GM12878 (cell line): ENCODE results near the gene MAP3K21. TPM values are rescaled to one million over a fixed set of nuclear protein-coding genes. Genes with fewer than 3 reads are reported as not detected.

ENCODE experiments used
- ATAC-seq: fragments of 200-7000 bp; cut with Tn5 transposase; 3 replicates; pipeline ENCODE4 v1.9.1; 2020; ENCODE audit warnings: mild to moderate bottlenecking, moderate library complexity
- BruUV-seq: library from RNA; stranded (reverse); fragments of 400-500 nt; replicated peaks from 2 replicates; lab custom pipeline; 2021; lab: Mats Ljungman, UMichigan
- CTCF ChIA-PET: fragments of 300-600 bp; sonication (Branson Sonifier 250); formaldehyde crosslinking; extraction: SDS; loops from one replicate; lab custom pipeline; 2021; ENCODE audit warnings: inconsistent platforms; lab: Yijun Ruan, JAX
- POLR2A ChIA-PET: fragments of 350-600 bp; formaldehyde crosslinking; extraction: SDS; loops from one replicate; lab custom pipeline; 2021; ENCODE audit warnings: inconsistent platforms; lab: Charles Lee
- RAD21 ChIA-PET: fragments of 300-600 bp; sonication (Branson Sonifier 250); formaldehyde crosslinking; loops from one replicate; lab custom pipeline; 2023; ENCODE audit warnings: antibody characterized with exemption; ENCODE audit not compliant: unreplicated experiment; lab: Charles Lee
- SMC1A ChIA-PET: fragments of 300-600 bp; sonication (Branson Sonifier 250); formaldehyde crosslinking; loops from one replicate; lab custom pipeline; 2023; ENCODE audit not compliant: unreplicated experiment, uncharacterized antibody; lab: Charles Lee
- DNase-seq: peaks from one replicate; pipeline ENCODE4 v3.0.0-alpha.2; 2011; ENCODE audit warnings: low read depth, low spot score
- FAIRE-seq: peaks from 3 replicates; lab custom pipeline; 2011; peaks lifted over from hg19 to GRCh38; lab: Jason Lieb, UNC
- H2AFZ ChIP-seq: 2 replicates; pipeline ENCODE4 v1.6.0; 2011; ENCODE audit warnings: low read depth, low read length, control low read depth; ENCODE audit not compliant: control insufficient read depth
- H3K27ac ChIP-seq: 2 replicates; pipeline ENCODE4 v1.5.1; 2011; ENCODE audit warnings: control low read depth; ENCODE audit not compliant: control insufficient read depth, insufficient read depth
- H3K27me3 ChIP-seq, 2 experiments: replicated peaks in 1 of 2; 2 replicates each; pipeline versions ENCODE4 v1.6.0 to v1.6.1; 2011; ENCODE audit warnings: low read length in 1 of 2; ENCODE audit not compliant: control insufficient read depth in 2 of 2, insufficient read depth in 2 of 2
- H3K36me3 ChIP-seq, 2 experiments: 2 replicates each; pipeline ENCODE4 v1.5.1; 2011; ENCODE audit warnings: low read length in 1 of 2; ENCODE audit not compliant: control insufficient read depth in 2 of 2, insufficient read depth in 2 of 2
- H3K4me1 ChIP-seq: 2 replicates; pipeline ENCODE4 v1.6.1; 2011; ENCODE audit warnings: mild to moderate bottlenecking, low read length, moderate library complexity, mixed read lengths; ENCODE audit not compliant: control insufficient read depth, insufficient read depth
- H3K4me2 ChIP-seq: 2 replicates; pipeline ENCODE4 v1.6.0; 2011; ENCODE audit warnings: control low read depth; ENCODE audit not compliant: control insufficient read depth, insufficient read depth
- H3K4me3 ChIP-seq: fragments of 200-600 bp; sonication (generic); 2 replicates; pipeline ENCODE4 v1.5.1; 2016
- H3K79me2 ChIP-seq: 2 replicates; pipeline ENCODE4 v1.6.0; 2011; ENCODE audit warnings: low read length; ENCODE audit not compliant: control insufficient read depth, insufficient read depth
- H3K9ac ChIP-seq: 2 replicates; pipeline ENCODE4 v1.8.0; 2011; ENCODE audit warnings: low read length, control low read depth, mixed read lengths; ENCODE audit not compliant: control insufficient read depth, insufficient read depth
- H3K9me3 ChIP-seq: replicated peaks from 3 replicates; pipeline ENCODE4 v1.5.1; 2011; ENCODE audit warnings: mild to moderate bottlenecking, low read length; ENCODE audit not compliant: control insufficient read depth, insufficient read depth
- H4K20me1 ChIP-seq: 2 replicates; pipeline ENCODE4 v1.6.0; 2011; ENCODE audit not compliant: control insufficient read depth, insufficient read depth
- BACH1 ChIP-seq: fragments of 450-650 bp; IDR thresholded peaks from 2 replicates; pipeline ENCODE4 v1.6.1; 2017; ENCODE audit warnings: mild to moderate bottlenecking, borderline replicate concordance
- BMI1 ChIP-seq: fragments of 450-650 bp; IDR thresholded peaks from 2 replicates; pipeline ENCODE4 v1.6.1; 2016; ENCODE audit warnings: mild to moderate bottlenecking, moderate library complexity, borderline replicate concordance
- CBX5 ChIP-seq: sonication (generic); IDR thresholded peaks from 2 replicates; pipeline ENCODE4 v1.6.1; 2016; ENCODE audit warnings: low read depth, moderate library complexity, mild to moderate bottlenecking, inconsistent platforms
- MAX ChIP-seq: IDR thresholded peaks from 2 replicates; pipeline ENCODE4 v1.6.1; 2012; ENCODE audit warnings: low read depth, low read length, improper control_type of control experiment
- NFIC ChIP-seq: IDR thresholded peaks from 2 replicates; pipeline ENCODE4 v1.6.1; 2012; ENCODE audit warnings: low read depth, mild to moderate bottlenecking, inconsistent platforms, low read length, moderate library complexity
- PAX8 ChIP-seq: fragments of 450-650 bp; IDR thresholded peaks from 2 replicates; pipeline ENCODE4 v1.6.1; 2017; ENCODE audit warnings: mild to moderate bottlenecking, moderate library complexity
- PKNOX1 ChIP-seq: fragments of 450-650 bp; IDR thresholded peaks from 2 replicates; pipeline ENCODE4 v1.6.1; 2016; ENCODE audit warnings: mild to moderate bottlenecking
- PML ChIP-seq: IDR thresholded peaks from 2 replicates; pipeline ENCODE4 v1.6.1; 2012; ENCODE audit warnings: low read length, inconsistent platforms
- POLR2AphosphoS2 ChIP-seq: IDR thresholded peaks from 2 replicates; pipeline ENCODE4 v1.6.1; 2011; ENCODE audit warnings: low read depth, mild to moderate bottlenecking, low read length, improper control_type of control experiment, moderate library complexity
- RFX5 ChIP-seq: IDR thresholded peaks from 2 replicates; pipeline ENCODE4 v1.6.1; 2011; ENCODE audit warnings: low read depth, low read length, improper control_type of control experiment
- RUNX3 ChIP-seq: IDR thresholded peaks from 2 replicates; pipeline ENCODE4 v1.6.1; 2012; ENCODE audit warnings: low read length, inconsistent platforms
- SPI1 ChIP-seq: IDR thresholded peaks from 2 replicates; pipeline ENCODE4 v1.6.1; 2011; ENCODE audit warnings: low read depth, mild to moderate bottlenecking, low read length, moderate library complexity, borderline replicate concordance; ENCODE audit not compliant: insufficient read depth
- TCF12 ChIP-seq: IDR thresholded peaks from 2 replicates; pipeline ENCODE4 v1.6.1; 2011; ENCODE audit warnings: low read depth, mild to moderate bottlenecking, low read length
- USF2 ChIP-seq: IDR thresholded peaks from 2 replicates; pipeline ENCODE4 v1.6.1; 2011; ENCODE audit warnings: low read depth, low read length, improper control_type of control experiment, borderline replicate concordance
- ZBTB40 ChIP-seq: fragments of 450-650 bp; IDR thresholded peaks from 2 replicates; pipeline ENCODE4 v1.6.1; 2016; ENCODE audit warnings: mild to moderate bottlenecking, moderate library complexity, borderline replicate concordance
- in situ Hi-C: fragments of 300-500 bp; cut with MboI; formaldehyde crosslinking; loops from 9 replicates; pipeline ENCODE4 v1.14.3; 2018; ENCODE audit warnings: mixed read lengths
- intact Hi-C: fragments of 100-400 bp; cut with micrococcal nuclease; formaldehyde crosslinking; loops from one replicate; pipeline ENCODE4 v1.14.2; 2022; ENCODE audit not compliant: unreplicated experiment
- polyA plus RNA-seq, 11 experiments: library from polyadenylated mRNA; depleted of rRNA in 4 of 11; unstranded in 6 of 11; stranded (reverse) in 5 of 11; fragments of >200 nt; fragmentation: Nextera tagmentation in 4 of 11; fragmentation: Illumina TruSeq in 1 of 11; extraction: Ambion mirVana in 4 of 11; extraction: Trizol in 1 of 11; gene quantifications; 1 replicate in 1 of 11; 2 replicates in 10 of 11; pipeline versions ENCODE4 v1.2.1 to v1.2.3, GENCODE V29; 2011 to 2016; ENCODE audit warnings: inconsistent platforms in 2 of 11, missing spikeins in 2 of 11, low read depth in 1 of 11
- total RNA-seq, 4 experiments: library from RNA; depleted of rRNA in 3 of 4; stranded (reverse); fragments of >200 nt in 3 of 4; fragmentation: Illumina TruSeq in 1 of 4; extraction: Trizol in 1 of 4; gene quantifications; 2 replicates each; pipeline versions ENCODE4 v1.2.1 to v1.2.3, GENCODE V29; 2013 to 2021

MAP3K21 gene
- total and polyA plus RNA-seq, 10 of the 15 experiments (the other 5 are each of a cell fraction or from before 2014, with no cell fraction given): 0.02 to 0.21 (median 0.09) TPM; not detected in 1

- TF ChIP-seq CBX5 (no peak), PAX8 (no peak), RUNX3 (no peak), BMI1 (no peak), TCF12 (no peak), PML (no peak)
Observed at GRCh38 chr1:233323718-233324117, 3.8 kb upstream of the MAP3K21 start (continued).

- CTCF ChIA-PET: no interaction called here
- TF ChIP-seq MAX: no peak
- TF ChIP-seq NFIC: no peak
- TF ChIP-seq USF2: no peak
- TF ChIP-seq SPI1: no peak
- TF ChIP-seq PKNOX1: no peak
- no peak for TF ChIP-seq RFX5
- no peak for TF ChIP-seq POLR2AphosphoS2
- TF ChIP-seq BACH1: no peak
- no peak for TF ChIP-seq ZBTB40
Observed at GRCh38 chr1:233326319-233326718, 1.2 kb upstream of the MAP3K21 start.

More at GRCh38 chr1:233326319-233326718, 1.2 kb upstream of the MAP3K21 start:
- no TSS peak for BruUV-seq
- Histone ChIP-seq H4K20me1 (no peaks in the 10 kb centered on the region), H3K4me3 (no peak overlapping the region), H3K79me2 (no peaks in the 10 kb centered on the region), H3K27ac (no peak overlapping the region), H3K4me1 (no peaks in the 10 kb centered on the region; the same call in 1 of the 2 replicates), H3K36me3 (no peaks in the 10 kb centered on the region), H2AFZ (no peak overlapping the region), H3K4me2 (no peak overlapping the region), H3K27me3 (peaks cover 0 to 3% of the 10 kb centered on the region in 2 experiments), H3K9ac (no peak overlapping the region), H3K9me3 (no peaks in the 10 kb centered on the region)
- intact Hi-C loops: no loop called here
- RAD21 ChIA-PET: no interaction called here
- DNase-seq (no peak), ATAC-seq (no peak), FAIRE-seq (no peak)
- SMC1A ChIA-PET: no interaction called here
- POLR2A ChIA-PET: no interaction called here
- in situ Hi-C loops: no loop called here
